Mammary epithelial cell (primary cell): ENCODE results near the gene ATG13.

Source experiments
- CTCF ChIP-seq, 2 donors: IDR thresholded peaks in 1 of 2; conservative IDR thresholded peaks in 1 of 2; 2 replicates each; pipeline ENCODE4 v1.5.1; 2011 to 2012; ENCODE audit warnings: inconsistent platforms in 2 of 2, low read length in 2 of 2, mild to moderate bottlenecking in 2 of 2, control low read depth in 1 of 2, low read depth in 1 of 2; ENCODE audit not compliant: insufficient read depth in 1 of 2; ENCODE audit errors: extremely low read depth in 1 of 2
- EZH2 ChIP-seq: IDR thresholded peaks from 2 replicates; pipeline ENCODE4 v1.6.1; 2012; ENCODE audit warnings: low read length, inconsistent platforms, borderline replicate concordance

GRCh38 chr11:46617134-46617971 lies at the start of gene ATG13, which contains the start of gene HARBI1:
- peak; percentile 60 to 90 for TF ChIP-seq CTCF (conservative IDR thresholded peaks at IDR 0.05 in 1 of 2, IDR thresholded peaks at IDR 0.05 in 1 of 2; ENCODE audit: extremely low read depth in 1 of 2, insufficient read depth in 1 of 2, low read depth in 1 of 2, low read length in 2 of 2)
- TF ChIP-seq EZH2: no peak
